ENCODE data around the gene MBD3L2B. TPM values are rescaled to one million over a fixed set of nuclear protein-coding genes. Genes with fewer than 3 reads are reported as not detected.
"Not testable (repeated sequence)": the region's sequence is repeated elsewhere in the genome, so short reads cannot be mapped to it uniquely, and the experiment has no call there.

Gene MBD3L2B
- total RNA-seq, 1 donor from 2014 or later = not detected

- H3K27ac Mint-ChIP-seq (ENCODE audit: unreplicated experiment); H3K27me3 Mint-ChIP-seq (ENCODE audit: low read depth); DNase-seq (ENCODE audit: low read depth, low spot score); H3K36me3 Mint-ChIP-seq (ENCODE audit: low read depth); H3K4me3 Mint-ChIP-seq; H3K9me3 Mint-ChIP-seq; H3K4me1 Mint-ChIP-seq: not testable (repeated sequence)
These were observed 9.0 kb upstream of the MBD3L2B start, which contains the start of gene MBD3L5 for GRCh38 chr19:7030278-7030677. TSS of gene MBD3L5 (plus strand) at chr19:7030578. CDS start at chr19:7030612, 34 bp downstream.

- H3K27ac Mint-ChIP-seq (ENCODE audit: unreplicated experiment); H3K4me3 Mint-ChIP-seq; H3K36me3 Mint-ChIP-seq (ENCODE audit: low read depth); H3K9me3 Mint-ChIP-seq; H3K27me3 Mint-ChIP-seq (ENCODE audit: low read depth); H3K4me1 Mint-ChIP-seq; DNase-seq (ENCODE audit: low read depth, low spot score): not testable (repeated sequence)
These were observed 7.6 kb upstream of the MBD3L2B start for GRCh38 chr19:7028790-7029189.

GRCh38 chr19:7018828-7019227 is 2.4 kb downstream of the MBD3L2B start:
- TF ChIP-seq CTCF (conservative IDR thresholded peaks at IDR 0.05) = no peak
- H3K9me3 Mint-ChIP-seq = no peaks in the 10 kb centered on the region
- H3K4me1 Mint-ChIP-seq = no peaks in the 10 kb centered on the region
- peaks cover 18% of the 10 kb centered on the region for H3K27me3 Mint-ChIP-seq (ENCODE audit: low read depth)
- DNase-seq (ENCODE audit: low read depth, low spot score) = no peak
- no peaks in the 10 kb centered on the region for H3K36me3 Mint-ChIP-seq (ENCODE audit: low read depth)
- no peak overlapping the region for H3K27ac Mint-ChIP-seq (ENCODE audit: unreplicated experiment)
- H3K4me3 Mint-ChIP-seq = no peak overlapping the region

GRCh38 chr19:7013678-7014077 is 7.6 kb downstream of the MBD3L2B start:
- Mint-ChIP-seq H3K9me3 (peaks cover 4% of the 10 kb centered on the region), H3K36me3 (ENCODE audit: low read depth) (no peaks in the 10 kb centered on the region), H3K27me3 (ENCODE audit: low read depth) (peaks cover 21% of the 10 kb centered on the region), H3K4me1 (no peaks in the 10 kb centered on the region), H3K27ac (ENCODE audit: unreplicated experiment) (no peak overlapping the region), H3K4me3 (no peak overlapping the region)
- no peak for DNase-seq (ENCODE audit: low read depth, low spot score)
- no peak for TF ChIP-seq CTCF (conservative IDR thresholded peaks at IDR 0.05)

- TF ChIP-seq CTCF (conservative IDR thresholded peaks at IDR 0.05) = no peak
- Mint-ChIP-seq H3K36me3 (ENCODE audit: low read depth) (no peaks in the 10 kb centered on the region), H3K27me3 (ENCODE audit: low read depth) (peaks cover 13% of the 10 kb centered on the region), H3K27ac (ENCODE audit: unreplicated experiment) (no peak overlapping the region), H3K9me3 (peaks cover 4% of the 10 kb centered on the region), H3K4me3 (no peak overlapping the region), H3K4me1 (no peaks in the 10 kb centered on the region)
- no peak for DNase-seq (ENCODE audit: low read depth, low spot score)
These were observed 10.3 kb downstream of the MBD3L2B start for GRCh38 chr19:7010722-7011593.

GRCh38 chr19:7007859-7008258 is 13.4 kb downstream of the MBD3L2B start:
- peaks cover 5% of the 10 kb centered on the region for H3K27me3 Mint-ChIP-seq (ENCODE audit: low read depth)
- H3K27ac Mint-ChIP-seq (ENCODE audit: unreplicated experiment) = no peak overlapping the region
- peaks cover 8% of the 10 kb centered on the region for H3K9me3 Mint-ChIP-seq
- no peak for TF ChIP-seq CTCF (conservative IDR thresholded peaks at IDR 0.05)
- no peak overlapping the region for H3K4me3 Mint-ChIP-seq
- H3K4me1 Mint-ChIP-seq = no peaks in the 10 kb centered on the region
- H3K36me3 Mint-ChIP-seq (ENCODE audit: low read depth) = no peaks in the 10 kb centered on the region
- no peak for DNase-seq (ENCODE audit: low read depth, low spot score)
